ENCODE measurements around the gene CCSER1.

- TF ChIP-seq POLR2AphosphoS5 (IDR thresholded peaks at IDR 0.05) = no peak
- no peak for TF ChIP-seq CTCF (IDR thresholded peaks at IDR 0.05 in 8 of 11, conservative IDR thresholded peaks at IDR 0.05 in 3 of 11)
Measured at GRCh38 chr4:91283726-91284230, 1156.6 kb downstream of the CCSER1 start.
